H1 (cell line): Measurements from ENCODE around the gene TTC39A. TPM values are rescaled to one million over a fixed set of nuclear protein-coding genes. Genes with fewer than 3 reads are reported as not detected.

Experiments
- KDM1A ChIP-seq: fragments of 200-600, 300-600 bp; sonication (generic); IDR thresholded peaks from 2 replicates; pipeline ENCODE4 v1.7.1; 2016; ENCODE audit warnings: mild to moderate bottlenecking, low read length, borderline replicate concordance
- RXRA ChIP-seq: IDR thresholded peaks from 2 replicates; pipeline ENCODE4 v1.6.1; 2011; ENCODE audit warnings: low read depth, mild to moderate bottlenecking, low read length, moderate library complexity; ENCODE audit not compliant: insufficient read depth
- polyA plus RNA-seq, 7 experiments: library from polyadenylated mRNA; depleted of rRNA in 3 of 7; stranded (reverse) in 5 of 7; unstranded in 2 of 7; fragments of >200 nt in 5 of 7; fragments of 200-250 nt in 2 of 7; gene quantifications; 1 replicate in 5 of 7; 2 replicates in 1 of 7; 4 replicates in 1 of 7; pipeline versions ENCODE4 v1.2.1 to v1.2.3, GENCODE V29; 2011 to 2013; ENCODE audit warnings: missing spikeins in 2 of 7, mixed read lengths in 2 of 7
- total RNA-seq: library from RNA; stranded (reverse); fragmentation: NEBNext Ultra II Directional; extraction: Animal tissue kit (Norgen Biotek cat#: 25700); gene quantifications from 2 replicates; pipeline ENCODE4 v1.2.1, GENCODE V29; 2021

Gene TTC39A
- total and polyA plus RNA-seq, 2 of the 8 experiments (the other 6 are each of a cell fraction or from before 2014, with no cell fraction given) = 5.5 to 5.8 TPM

DNA sequence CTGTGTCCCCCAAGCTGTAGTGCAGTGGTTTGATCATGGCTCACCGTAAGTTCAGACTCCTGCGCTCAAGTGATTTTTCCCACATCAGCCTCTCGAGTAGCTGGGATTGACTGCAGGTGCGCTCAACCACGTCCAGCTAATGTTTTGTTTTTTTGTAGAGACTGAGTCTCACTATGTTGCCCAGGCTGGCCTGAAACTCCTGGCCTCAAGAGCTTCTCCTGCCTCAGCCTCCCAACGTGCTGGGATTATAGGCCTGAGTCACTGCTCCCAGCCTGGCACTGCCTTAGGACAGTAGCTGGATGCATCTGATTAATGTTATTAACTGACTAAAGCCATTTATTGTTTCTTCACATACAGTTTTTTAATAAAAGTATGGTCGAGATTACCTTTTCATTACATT, 54.1 kb downstream of the TTC39A start (continued):
- TF ChIP-seq RXRA (no peak), KDM1A (no peak)
- TF ChIP-seq, all 59 proteins: peak for 0
